ENCODE measurements around the gene SNX1.
A peak's percentile ranks its signal among the peaks of the same experiment; 100 is the strongest.

The SNX1 gene

DNA sequence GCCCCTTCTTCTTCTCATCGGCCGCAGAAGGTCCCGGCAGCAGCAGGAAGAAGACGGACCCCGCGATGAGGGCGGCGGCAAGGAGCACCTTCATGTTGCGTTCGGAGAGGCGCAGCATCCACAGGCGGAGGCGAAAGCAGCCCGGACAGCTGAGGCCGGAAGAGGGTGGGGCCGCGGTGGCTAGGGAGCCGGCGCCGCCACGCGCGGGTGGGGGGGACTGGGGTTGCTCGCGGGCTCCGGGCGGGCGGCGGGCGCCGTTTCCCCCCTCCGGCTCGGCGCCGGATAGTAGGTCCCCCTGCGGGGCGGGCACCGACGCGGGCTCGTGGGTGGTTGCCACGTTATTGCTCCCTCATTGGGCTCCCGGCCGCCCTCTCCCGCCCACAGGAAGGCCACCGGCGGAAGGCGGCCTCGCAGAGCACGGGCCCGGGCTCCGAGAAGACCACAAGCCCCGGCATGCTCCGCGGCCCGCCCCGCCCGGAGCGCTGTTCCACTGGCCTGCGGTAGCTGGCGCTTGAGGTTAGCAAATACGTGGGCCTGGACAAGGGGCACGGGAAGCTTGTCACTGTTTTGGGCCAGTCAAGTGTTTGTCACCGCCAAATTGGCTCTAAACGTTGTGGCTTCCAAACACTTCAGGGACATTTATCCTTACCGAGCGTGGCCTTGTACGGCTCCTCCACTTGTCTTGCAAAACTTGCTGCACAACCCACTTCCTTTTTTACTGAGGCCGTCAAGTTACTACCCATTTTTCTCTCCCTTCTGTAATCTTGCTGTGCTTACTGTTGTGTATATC lies 67.3 kb downstream of the SNX1 start, which contains the start of gene PPIB:
Gene PPIB (minus strand): TSS at position 154 of the 790 bp plus-strand sequence. CDS start 36 bp downstream, at position 118.
- DNase-seq (ENCODE audit: low read depth), result peak; percentile 99
- H3K4me3 ChIP-seq (ENCODE audit: low read depth, low read length), result peak within 1 kb of the TSS; percentile 73
- TF ChIP-seq, protein P1, sequence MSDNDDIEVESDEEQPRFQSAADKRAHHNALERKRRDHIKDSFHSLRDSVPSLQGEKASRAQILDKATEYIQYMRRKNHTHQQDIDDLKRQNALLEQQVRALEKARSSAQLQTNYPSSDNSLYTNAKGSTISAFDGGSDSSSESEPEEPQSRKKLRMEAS (IDR thresholded peaks at IDR 0.05; ENCODE audit: low read depth, low read length), result peak; percentile 71
- no peak for TF ChIP-seq CTCF (IDR thresholded peaks at IDR 0.05; ENCODE audit: low read depth, low read length)
- peak; percentile 88 for TF ChIP-seq MYC (IDR thresholded peaks at IDR 0.05; ENCODE audit: low read depth, low read length)
- peak; percentile 80 for TF ChIP-seq POLR2A (IDR thresholded peaks at IDR 0.05; ENCODE audit: extremely low read depth, insufficient read length)

DNA sequence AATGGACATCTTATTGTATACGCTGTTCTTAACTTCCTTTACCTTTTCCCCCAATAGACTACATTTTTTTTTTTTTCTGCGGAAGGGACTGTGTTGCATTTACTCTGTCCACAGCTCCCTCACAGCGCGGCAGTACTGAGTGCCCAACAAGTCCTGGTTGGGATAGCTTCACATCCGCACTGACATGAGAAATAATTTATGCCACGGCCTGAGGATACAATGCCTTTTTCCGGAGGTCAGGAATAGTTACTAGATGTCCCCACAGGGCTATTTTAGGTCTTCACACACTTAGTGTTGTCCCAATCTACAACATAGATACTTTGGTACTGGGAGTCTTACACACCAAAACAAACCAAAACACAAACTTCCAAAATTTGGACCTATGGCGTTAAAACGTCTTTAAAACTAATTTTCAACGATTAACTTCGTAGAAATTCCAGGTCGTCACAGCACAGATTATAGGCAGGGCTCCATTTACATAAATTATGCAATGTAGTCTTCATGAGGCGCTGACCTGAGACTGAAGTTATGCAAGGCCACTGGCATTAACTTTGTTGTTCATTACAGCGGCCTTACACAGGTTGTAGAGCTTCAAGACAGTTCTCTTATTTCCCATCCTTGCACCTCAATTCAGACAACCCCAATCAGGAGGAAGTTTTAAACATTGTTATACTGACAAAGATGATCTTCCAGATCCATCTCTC lies 68.0 kb downstream of the SNX1 start:
- H3K4me3 ChIP-seq (ENCODE audit: low read depth, low read length), result peak overlapping the region; percentile 65
- peak; percentile 79 for DNase-seq (ENCODE audit: low read depth)
- TF ChIP-seq, protein P1 (IDR thresholded peaks at IDR 0.05; ENCODE audit: low read depth, low read length), result no peak
- TF ChIP-seq CTCF (IDR thresholded peaks at IDR 0.05; ENCODE audit: low read depth, low read length), result no peak
- TF ChIP-seq MYC (IDR thresholded peaks at IDR 0.05; ENCODE audit: low read depth, low read length), result no peak
- no peak for TF ChIP-seq POLR2A (IDR thresholded peaks at IDR 0.05; ENCODE audit: extremely low read depth, insufficient read length)

DNA sequence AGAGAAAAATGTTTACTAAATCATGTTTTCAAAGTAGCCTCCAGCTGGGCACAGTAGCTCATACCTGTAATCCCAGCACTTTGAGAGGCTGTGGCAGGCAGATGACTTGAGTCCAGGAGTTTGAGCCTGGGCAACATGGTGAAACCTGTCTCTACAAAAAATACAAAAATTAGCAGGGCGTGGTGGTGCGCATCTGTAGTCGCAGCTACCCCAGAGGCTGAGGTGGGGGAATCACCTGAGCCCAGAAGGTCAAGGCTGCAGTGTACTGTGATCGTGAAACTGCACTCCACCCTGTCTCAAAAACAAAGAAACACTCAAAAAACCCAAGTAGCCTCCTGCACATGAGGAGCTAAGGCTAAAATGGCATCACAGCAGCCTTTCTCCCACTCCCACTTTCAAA lies 68.7 kb downstream of the SNX1 start:
- DNase-seq (ENCODE audit: low read depth), result no peak
- H3K4me3 ChIP-seq (ENCODE audit: low read depth, low read length), result peak overlapping the region; percentile 65
- TF ChIP-seq MYC (IDR thresholded peaks at IDR 0.05; ENCODE audit: low read depth, low read length) (no peak), POLR2A (IDR thresholded peaks at IDR 0.05; ENCODE audit: extremely low read depth, insufficient read length) (no peak), CTCF (IDR thresholded peaks at IDR 0.05; ENCODE audit: low read depth, low read length) (no peak)
- TF ChIP-seq, protein P1 (IDR thresholded peaks at IDR 0.05; ENCODE audit: low read depth, low read length), result no peak

GRCh38 chr15:64166102-64166890 lies 70.5 kb downstream of the SNX1 start:
- no peak for TF ChIP-seq POLR2A (IDR thresholded peaks at IDR 0.05; ENCODE audit: extremely low read depth, insufficient read length)
- no peak for DNase-seq (ENCODE audit: low read depth)
- no peak overlapping the region for H3K4me3 ChIP-seq (ENCODE audit: low read depth, low read length)

DNA sequence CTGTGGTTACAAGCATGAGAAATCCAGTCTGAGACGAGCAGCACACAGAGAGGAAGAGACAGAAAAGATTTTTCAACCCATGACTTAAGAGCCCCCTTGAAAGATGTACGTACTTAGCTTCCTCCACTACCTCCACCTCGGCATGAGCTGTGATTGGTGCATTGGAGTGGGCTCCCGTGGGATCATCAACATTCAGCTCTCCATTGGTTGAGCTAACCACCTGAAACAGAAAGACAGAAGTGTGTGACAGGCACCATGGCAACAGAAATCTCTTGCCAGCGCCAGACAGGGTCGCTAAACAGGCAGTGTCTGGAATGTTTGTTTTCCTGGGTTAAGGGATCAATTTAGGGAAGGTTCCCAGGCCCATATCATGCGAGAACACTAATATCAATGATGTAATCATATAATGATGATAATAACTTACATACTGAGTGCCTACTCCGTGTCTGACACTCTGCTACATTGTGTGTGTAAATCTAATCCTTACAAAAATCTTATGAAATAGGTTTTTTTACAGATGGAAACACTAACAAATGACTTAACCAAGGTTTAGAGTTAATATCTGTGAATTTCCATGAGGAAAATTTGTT lies 84.5 kb downstream of the SNX1 start:
- no peak overlapping the region for H3K4me3 ChIP-seq (ENCODE audit: low read depth, low read length)
- TF ChIP-seq, protein P1 (IDR thresholded peaks at IDR 0.05; ENCODE audit: low read depth, low read length), result no peak
- TF ChIP-seq POLR2A (IDR thresholded peaks at IDR 0.05; ENCODE audit: extremely low read depth, insufficient read length) (no peak), MYC (IDR thresholded peaks at IDR 0.05; ENCODE audit: low read depth, low read length) (no peak), CTCF (IDR thresholded peaks at IDR 0.05; ENCODE audit: low read depth, low read length) (no peak)
- DNase-seq (ENCODE audit: low read depth), result no peak
